ENCODE measurements around the gene HOXB5. TPM values are rescaled to one million over a fixed set of nuclear protein-coding genes. Genes with fewer than 3 reads are reported as not detected.

HOXB5 gene
- total RNA-seq, 1 experiment from 2014 or later, result not detected

GRCh38 chr17:48568499-48569239 is 24.9 kb downstream of the HOXB5 start:
- WGBS (ENCODE audit: extremely low coverage, insufficient read length, low lambda C conversion rate), result no CpG with 5 or more reads among the region's 33 CpGs
- Mint-ChIP-seq H3K9me3 (peaks cover 0 to 7% of the 10 kb centered on the region in 2 experiments; a peak in 2 of 5 replicates), H3K27ac (no peak overlapping the region), H3K4me3 (no peak overlapping the region; a peak in 1 of 5 replicates), H3K36me3 (ENCODE audit: insufficient read depth in 1 of 3, low read depth in 3 of 3) (no peaks in the 10 kb centered on the region; a peak in 1 of 7 replicates), H3K4me1 (peaks cover 6 to 20% of the 10 kb centered on the region in 2 experiments), H3K27me3 (ENCODE audit: low read depth) (peaks cover 4% of the 10 kb centered on the region)
- H2AFZ ChIP-seq (ENCODE audit: low read length), result no peak overlapping the region
- no peaks in the 10 kb centered on the region for H3K23me2 ChIP-seq (ENCODE audit: insufficient read length, low read depth, low read length, poor library complexity, severe bottlenecking)
- H2BK15ac ChIP-seq (ENCODE audit: low read depth, low read length), result no peak overlapping the region
- H3K18ac ChIP-seq (ENCODE audit: insufficient read length, low read depth, low read length), result no peak overlapping the region
- H3K79me2 ChIP-seq (ENCODE audit: insufficient read depth, low read length), result no peaks in the 10 kb centered on the region
- no peak overlapping the region for H4K91ac ChIP-seq (ENCODE audit: insufficient read length, low read depth, low read length)
- H2BK5ac ChIP-seq (ENCODE audit: insufficient read length, low read length), result no peak overlapping the region
- H3K56ac ChIP-seq (ENCODE audit: insufficient read length, low read depth, low read length), result no peak overlapping the region
- no peak overlapping the region for H3K4me2 ChIP-seq (ENCODE audit: insufficient read depth, insufficient read length, low read length)
- H2BK12ac ChIP-seq (ENCODE audit: insufficient read length, low read depth, low read length), result no peak overlapping the region
- H3T11ph ChIP-seq (ENCODE audit: low read length), result no peak overlapping the region
- H4K5ac ChIP-seq (ENCODE audit: insufficient read length, low read depth, low read length), result no peak overlapping the region
- no peak overlapping the region for H4K8ac ChIP-seq (replicated peaks; ENCODE audit: insufficient read length, low read depth, low read length)
- H3K14ac ChIP-seq (ENCODE audit: insufficient read depth, low read length), result no peak overlapping the region
- H3K4me1 ChIP-seq (ENCODE audit: insufficient read depth, low read length), result peaks cover 2% of the 10 kb centered on the region; the same call in 1 of the 2 replicates
- H3K27ac ChIP-seq (ENCODE audit: insufficient read length, low read depth, low read length), result no peak overlapping the region
- no peak overlapping the region for H2BK120ac ChIP-seq (ENCODE audit: low read depth, low read length, poor library complexity, severe bottlenecking)
- peaks cover 4% of the 10 kb centered on the region for H4K20me1 ChIP-seq (ENCODE audit: control insufficient read depth, insufficient read depth, insufficient read length)
- H2AK5ac ChIP-seq (ENCODE audit: insufficient read length, low read length), result no peak overlapping the region
- no peak overlapping the region for H3K23ac ChIP-seq (ENCODE audit: insufficient read length, low read depth, low read length)
- H3K9me3 ChIP-seq (ENCODE audit: control insufficient read depth, low read depth, low read length), result no peaks in the 10 kb centered on the region
- no peak overlapping the region for H2BK20ac ChIP-seq (ENCODE audit: low read depth, low read length, poor library complexity, severe bottlenecking)
- H3K9ac ChIP-seq (ENCODE audit: extremely low read depth, insufficient read length, low read length), result no peak overlapping the region
- H3K79me1 ChIP-seq (ENCODE audit: insufficient read depth, low read depth, low read length, poor library complexity, severe bottlenecking), result no peaks in the 10 kb centered on the region
- no peak overlapping the region for H3K4ac ChIP-seq (ENCODE audit: low read depth, low read length)
- H3K27me3 ChIP-seq (ENCODE audit: insufficient read depth, low read length), result peaks cover 99% of the 10 kb centered on the region
- TF ChIP-seq CTCF (conservative IDR thresholded peaks at IDR 0.05), result no peak
- no peak for DNase-seq
